GM18873 (cell line): ENCODE measurements around the gene OIP5.
"Not testable (repeated sequence)": the region's sequence is repeated elsewhere in the genome, so short reads cannot be mapped to it uniquely, and the experiment has no call there.

ENCODE experiments used
- ATAC-seq: cut with Tn5 transposase; IDR thresholded peaks from one replicate; pipeline ENCODE4 v1.9.1; 2021; ENCODE audit warnings: mild to moderate bottlenecking, moderate library complexity, moderate number of reproducible peaks; ENCODE audit not compliant: unreplicated experiment, low FRiP score

OIP5 gene

GRCh38 chr15:41332194-41333025 is at the start of gene OIP5, which contains the start of gene NUSAP1:
Gene OIP5, minus strand, starts transcription at chr15:41332591. Its CDS starts 30 bp downstream, at chr15:41332561.
Gene NUSAP1, plus strand, starts transcription at chr15:41332881. Its CDS starts 77 bp downstream, at chr15:41332958.
- peak; percentile 78 for ATAC-seq

- no peak for ATAC-seq
These were observed 45.6 kb upstream of the OIP5 start for GRCh38 chr15:41377978-41378377.

- ATAC-seq = no peak
These were observed 35.0 kb upstream of the OIP5 start for GRCh38 chr15:41367418-41367817.

- no peak for ATAC-seq
These were observed 22.0 kb upstream of the OIP5 start for GRCh38 chr15:41354371-41354770.

GRCh38 chr15:41350057-41350717 is 17.8 kb upstream of the OIP5 start:
- ATAC-seq = no peak

GRCh38 chr15:41347236-41347635 is 14.8 kb upstream of the OIP5 start:
- no peak for ATAC-seq

- no peak for ATAC-seq
These were observed 9.1 kb upstream of the OIP5 start for GRCh38 chr15:41341519-41341918.

- ATAC-seq = no peak
These were observed 7.9 kb upstream of the OIP5 start for GRCh38 chr15:41340189-41340695.

GRCh38 chr15:41337631-41338522 is 5.5 kb upstream of the OIP5 start:
- no peak for ATAC-seq

GRCh38 chr15:41337047-41337446 is 4.7 kb upstream of the OIP5 start:
- no peak for ATAC-seq

- ATAC-seq = no peak
These were observed 4.2 kb upstream of the OIP5 start for GRCh38 chr15:41336549-41336948.

- no peak for ATAC-seq
These were observed 2.1 kb upstream of the OIP5 start for GRCh38 chr15:41334293-41335120.

GRCh38 chr15:41333026-41333562 is 703 bp upstream of the OIP5 start:
- peak; percentile 25 for ATAC-seq

- no peak for ATAC-seq
These were observed 578 bp downstream of the OIP5 start for GRCh38 chr15:41331833-41332193.

GRCh38 chr15:41331281-41331680 is 1.1 kb downstream of the OIP5 start:
- no peak for ATAC-seq

- ATAC-seq = no peak
These were observed 8.8 kb downstream of the OIP5 start for GRCh38 chr15:41323611-41324010.

- not testable (repeated sequence) for ATAC-seq
These were observed 11.5 kb downstream of the OIP5 start for GRCh38 chr15:41320805-41321330.

GRCh38 chr15:41309226-41309905 is 23.0 kb downstream of the OIP5 start:
- ATAC-seq = no peak

- no peak for ATAC-seq
These were observed 24.7 kb downstream of the OIP5 start for GRCh38 chr15:41307679-41308078.
